Activated CD4-positive, CD25-positive, alpha-beta regulatory T cell treated with anti-CD3 and anti-CD28 coated beads, Interleukin-2, amount 50 U/mL, for 72 hours (primary cell): Measurements from ENCODE around the gene DDC.

Experiments
- DNase-seq: peaks from one replicate; pipeline ENCODE4 v3.0.0; 2021

Gene DDC

DNA sequence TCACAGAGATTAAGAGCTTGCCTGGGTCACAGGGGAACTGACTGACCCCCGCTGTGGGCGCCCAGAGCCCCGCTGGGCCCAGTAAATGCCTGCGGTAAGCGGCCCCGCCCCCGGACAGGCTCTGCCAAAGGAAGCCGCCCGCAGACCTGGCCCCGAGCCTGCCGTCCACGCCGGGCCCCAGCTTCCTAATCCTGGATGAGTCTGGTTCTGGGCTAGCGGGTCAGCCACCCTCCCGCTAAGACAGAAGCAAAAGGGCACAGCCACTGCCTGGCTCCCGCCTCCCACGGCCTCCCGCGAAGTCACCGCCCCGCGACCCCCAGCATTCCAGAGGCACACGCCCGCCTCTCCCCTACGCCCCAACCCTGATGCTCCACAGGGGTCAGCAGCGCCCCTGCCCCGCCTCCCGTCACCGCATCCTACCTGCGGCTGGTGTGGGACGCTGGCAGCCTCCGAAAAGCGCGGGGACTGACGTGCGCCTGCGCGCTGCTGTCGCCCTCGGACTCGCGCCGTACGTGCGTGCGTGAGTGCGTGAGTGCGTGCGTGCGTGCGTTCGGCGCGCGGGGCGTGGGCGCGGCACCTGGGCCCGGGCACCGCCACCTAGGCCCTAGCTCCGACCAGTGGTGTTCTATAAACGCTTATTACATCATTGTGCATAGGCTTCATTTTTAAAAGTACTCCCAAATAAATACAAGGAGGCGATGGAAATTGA lies 115.2 kb downstream of the DDC start, which contains the start of gene FIGNL1:
Gene FIGNL1, minus strand, starts transcription at position 470 of the 709 bp plus-strand sequence. CDS start 3,063 bp downstream, outside the sequence.
- DNase-seq = peak; percentile 89

- no peak for DNase-seq
Observed at GRCh38 chr7:50449501-50449880, 115.7 kb downstream of the DDC start.

GRCh38 chr7:50448823-50449222 lies 116.4 kb downstream of the DDC start:
- no peak for DNase-seq

DNA sequence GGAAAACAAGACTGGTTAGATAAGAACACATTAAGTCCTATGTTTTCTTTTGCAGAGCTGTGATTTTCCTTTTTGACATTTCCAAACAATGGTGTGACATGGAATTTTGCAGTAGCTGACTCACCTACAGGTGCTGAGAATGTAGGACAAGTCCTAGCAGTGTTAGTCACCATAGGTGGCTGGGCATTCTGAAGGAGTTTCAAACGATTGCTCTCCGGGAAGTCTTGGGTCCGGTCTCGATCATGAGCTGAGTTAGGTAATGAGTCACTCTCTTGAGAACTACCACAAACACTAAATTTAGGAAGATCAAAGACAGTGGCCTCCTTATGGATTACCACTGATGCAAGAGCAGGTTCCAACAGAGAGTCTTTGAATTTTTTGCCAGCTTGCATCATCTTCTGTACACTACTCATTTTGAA lies 118.7 kb downstream of the DDC start:
- DNase-seq = no peak

GRCh38 chr7:50436133-50436806 lies 128.9 kb downstream of the DDC start:
- DNase-seq = no peak

DNA sequence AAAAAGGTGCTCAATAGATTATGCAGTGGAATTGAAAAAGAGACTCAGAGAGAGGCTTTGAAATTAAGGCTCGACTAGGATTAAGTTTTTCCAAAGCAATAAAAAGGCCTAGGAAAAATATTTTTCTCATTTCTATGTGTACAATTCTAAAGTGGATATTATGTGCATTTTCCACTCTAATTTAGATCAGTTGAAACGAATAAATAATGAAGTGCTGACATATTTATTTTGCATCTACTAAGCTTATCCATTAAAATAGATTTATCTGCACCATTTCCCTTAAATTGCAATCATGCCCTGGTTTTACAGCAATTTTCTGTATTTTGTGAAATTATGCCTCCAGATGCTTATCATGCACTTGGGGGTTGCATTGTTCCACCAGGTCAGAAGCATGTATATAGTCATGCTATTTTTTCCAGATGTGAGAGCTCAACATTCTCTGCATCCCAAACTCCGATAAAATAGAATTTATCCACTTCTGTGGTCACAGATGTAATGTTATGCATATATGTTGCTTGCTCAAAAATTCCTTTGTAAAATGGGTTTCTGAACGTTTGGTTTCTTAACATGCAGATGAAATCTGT lies 133.4 kb downstream of the DDC start:
- no peak for DNase-seq

- no peak for DNase-seq
Observed at GRCh38 chr7:50431316-50431715, 133.9 kb downstream of the DDC start.

GRCh38 chr7:50428911-50429310 lies 136.3 kb downstream of the DDC start:
- DNase-seq = no peak

DNA sequence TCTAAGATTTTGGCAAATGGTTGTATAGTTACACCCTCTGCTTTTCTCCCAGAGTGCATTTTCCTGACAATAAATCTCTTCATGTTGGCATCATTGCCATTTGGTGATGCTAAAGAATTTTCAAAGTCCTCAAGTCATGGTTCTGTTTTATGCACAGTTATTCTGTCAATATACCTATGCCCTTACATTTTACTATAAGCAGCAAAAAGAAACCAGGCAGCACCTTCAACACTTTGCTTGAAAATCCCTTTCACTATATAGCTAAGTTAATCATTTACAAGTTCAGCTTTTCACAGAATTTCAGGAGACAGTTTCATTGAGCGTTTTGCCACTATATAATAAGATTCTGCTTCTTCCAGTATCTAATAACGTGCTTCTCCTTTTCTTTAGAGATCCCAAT lies 137.7 kb downstream of the DDC start:
- no peak for DNase-seq

- no peak for DNase-seq
Observed at GRCh38 chr7:50426280-50427045, 138.7 kb downstream of the DDC start.

DNA sequence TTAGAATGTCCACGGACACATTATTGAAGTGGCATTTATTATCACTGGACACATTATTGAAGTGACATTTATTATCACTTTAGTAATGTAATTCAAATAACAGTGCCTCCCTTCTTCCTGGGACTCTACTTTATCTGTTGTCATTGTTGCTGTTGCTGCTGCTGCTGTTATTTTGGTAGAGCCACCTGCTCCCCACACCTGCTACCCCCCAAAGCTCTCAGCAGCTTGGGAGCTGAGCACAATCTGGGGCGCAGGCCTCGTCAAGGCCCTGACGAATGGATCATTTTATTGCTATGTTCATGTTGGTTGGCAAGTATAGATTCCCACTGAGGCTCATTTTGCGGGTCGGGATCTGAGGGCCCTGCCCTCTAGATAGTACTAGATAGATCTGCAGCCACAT lies 139.9 kb downstream of the DDC start:
- no peak for DNase-seq

GRCh38 chr7:50423860-50424259 lies 141.3 kb downstream of the DDC start:
- no peak for DNase-seq

DNA sequence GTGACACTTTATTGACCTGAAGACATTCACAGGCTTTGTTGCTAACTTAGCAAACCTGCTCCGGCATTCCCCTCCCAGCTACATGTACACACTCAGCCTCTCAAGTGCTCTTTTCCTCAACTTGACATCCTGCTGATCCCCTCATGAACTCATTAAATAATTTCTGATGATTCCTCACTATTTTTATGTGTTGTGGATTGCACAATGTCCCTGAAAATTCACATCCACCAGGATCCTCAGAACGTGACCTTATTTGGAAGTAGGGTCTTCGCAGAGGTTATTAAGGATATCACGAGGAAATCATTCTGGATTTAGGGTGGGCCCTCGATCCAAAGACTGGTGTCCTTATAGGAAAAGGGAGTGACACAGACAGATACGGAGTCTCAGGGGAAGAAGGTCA lies 142.3 kb downstream of the DDC start:
- no peak for DNase-seq

GRCh38 chr7:50421043-50421442 lies 144.2 kb downstream of the DDC start:
- no peak for DNase-seq

DNA sequence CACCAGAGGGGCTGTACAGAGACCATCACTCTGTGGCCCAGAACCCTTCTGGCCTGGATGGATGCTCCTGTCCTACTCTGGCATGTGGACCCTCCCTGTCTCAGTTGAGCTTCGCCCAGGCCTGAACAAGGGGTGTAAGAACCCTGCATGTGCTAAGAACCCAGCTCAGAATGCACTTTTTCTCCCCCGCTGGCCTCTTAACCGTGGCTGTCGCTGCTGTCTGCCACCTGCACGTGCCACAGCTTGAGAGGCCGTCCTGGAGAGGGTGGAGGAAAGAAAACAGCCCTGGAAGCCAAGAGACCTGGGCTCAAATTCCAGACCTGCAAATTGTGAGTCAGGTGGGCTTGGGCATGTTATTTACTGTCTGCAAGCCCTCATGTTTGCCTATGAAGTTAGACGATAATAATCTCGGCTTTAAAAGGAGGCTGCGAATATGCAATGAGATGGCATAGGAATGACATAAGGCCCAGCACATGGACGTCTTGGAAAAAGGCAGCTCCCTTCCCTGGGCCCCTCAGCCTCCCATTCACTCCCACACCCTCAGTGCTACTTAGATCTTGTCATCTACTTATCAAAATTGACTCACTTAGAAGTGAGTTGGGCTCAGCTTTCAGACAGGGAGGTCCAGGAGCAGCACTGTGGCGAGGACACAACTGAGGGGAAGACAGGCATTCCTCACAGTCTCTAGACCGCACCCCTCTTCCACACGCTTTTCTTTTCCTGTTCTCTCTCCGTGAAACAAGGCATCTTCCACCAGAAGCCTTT lies 146.5 kb downstream of the DDC start:
- DNase-seq = no peak

- peak; percentile 65 for DNase-seq
Observed at GRCh38 chr7:50418086-50418515, 147.1 kb downstream of the DDC start.

- DNase-seq = no peak
Observed at GRCh38 chr7:50416527-50417182, 148.6 kb downstream of the DDC start.

GRCh38 chr7:50415844-50416364 lies 149.3 kb downstream of the DDC start:
- DNase-seq = no peak

DNA sequence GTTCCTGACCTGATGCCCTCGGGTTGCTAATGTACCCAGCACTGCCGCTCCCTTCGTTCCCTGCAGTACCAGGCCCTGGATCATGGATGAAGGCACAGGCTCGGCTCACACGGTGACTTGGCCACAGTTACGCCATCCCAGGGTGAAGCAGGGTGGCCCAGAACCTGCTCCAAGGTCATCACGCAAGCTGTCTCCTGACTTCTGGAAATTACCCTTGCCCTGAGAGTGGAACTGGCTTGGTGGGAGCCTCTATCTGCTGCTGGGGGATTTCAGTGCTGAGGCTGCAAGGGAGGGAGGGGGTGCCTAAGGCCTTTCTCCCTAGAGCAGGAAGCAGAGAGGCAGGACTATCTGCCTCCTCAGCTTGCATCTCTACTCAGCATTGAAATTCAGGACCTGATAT lies 151.6 kb downstream of the DDC start:
- no peak for DNase-seq

DNA sequence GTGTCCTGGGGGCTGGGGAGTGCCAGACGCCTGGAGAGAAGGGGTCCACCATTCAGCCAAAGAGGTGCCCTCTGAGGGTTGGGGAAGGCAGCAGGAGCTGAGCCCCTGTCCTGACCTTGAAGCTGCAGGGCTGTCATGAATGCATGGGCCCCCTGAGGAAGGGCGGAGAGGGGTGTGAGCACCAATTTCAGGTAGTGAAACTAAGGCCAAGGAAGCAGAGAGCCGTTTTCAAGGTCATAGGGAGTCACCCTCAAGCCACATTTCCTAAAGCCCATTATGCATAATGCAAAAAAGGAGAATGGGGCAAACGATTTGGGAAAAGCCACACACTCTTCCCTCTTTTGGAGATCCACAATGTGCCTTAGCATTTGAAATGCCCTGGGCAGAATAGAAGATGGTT lies 152.2 kb downstream of the DDC start:
- DNase-seq = no peak

DNA sequence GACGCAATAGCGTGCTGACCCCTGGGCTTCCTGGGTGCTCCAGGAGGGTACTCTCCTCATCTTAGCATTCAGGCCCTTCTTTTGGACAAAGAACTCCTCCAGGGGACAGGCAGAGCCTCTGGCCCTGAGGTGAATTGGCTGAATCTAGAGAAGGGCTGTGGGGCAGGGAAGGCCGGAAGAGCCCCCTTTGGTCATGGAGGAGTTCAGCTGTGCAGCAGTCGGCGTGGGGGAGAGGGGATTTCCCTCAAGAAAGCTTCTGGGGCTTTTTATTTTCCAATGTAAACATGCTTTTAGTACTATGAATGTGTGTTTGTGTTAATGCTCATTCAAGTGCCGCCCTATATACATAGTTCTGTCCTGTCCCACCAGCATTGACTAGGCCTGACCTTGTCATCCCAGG lies 153.9 kb downstream of the DDC start:
- DNase-seq = no peak
